ENCODE data around the gene PACRG. TPM values are rescaled to one million over a fixed set of nuclear protein-coding genes. Genes with fewer than 3 reads are reported as not detected.

Gene PACRG
- polyA plus RNA-seq, 3 donors = not detected

DNA sequence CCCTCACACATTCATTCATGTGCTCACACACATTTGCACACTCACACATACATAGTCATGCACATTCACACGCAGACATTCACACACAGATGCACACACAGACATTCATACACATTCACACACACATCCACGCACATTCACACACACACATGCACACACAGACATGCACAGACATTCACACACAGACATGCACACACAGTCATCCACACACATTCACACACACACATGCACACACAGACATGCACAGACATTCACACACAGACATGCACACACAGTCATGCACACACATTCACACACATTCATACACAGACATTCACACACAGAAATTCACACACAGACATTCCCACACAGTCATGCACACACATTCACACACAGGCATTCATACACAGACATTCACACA is 147.3 kb downstream of the PACRG start:
- no peaks in the 10 kb centered on the region for H3K27me3 ChIP-seq (ENCODE audit: control insufficient read depth in 2 of 2, insufficient read depth in 2 of 2, low read length in 2 of 2)
- H3K9ac ChIP-seq (ENCODE audit: insufficient read depth, low read length, poor library complexity, severe bottlenecking) = no peak overlapping the region
- H3K9me3 ChIP-seq (replicated peaks in 1 of 2; ENCODE audit: control insufficient read depth in 1 of 2, insufficient read depth in 1 of 2, low read length in 2 of 2) = peaks cover 0 to 8% of the 10 kb centered on the region in 2 donors
- H4K20me1 ChIP-seq (ENCODE audit: insufficient read depth, low read length) = no peaks in the 10 kb centered on the region
- no peaks in the 10 kb centered on the region for H3K36me3 ChIP-seq (replicated peaks in 1 of 2; ENCODE audit: control insufficient read depth in 1 of 2, insufficient read depth in 2 of 2, low read length in 2 of 2)
- no peak overlapping the region for H3K4me3 Mint-ChIP-seq
- no peak overlapping the region for H3K27ac ChIP-seq (ENCODE audit: low read depth in 1 of 2, low read length in 2 of 2)
- H3K36me3 Mint-ChIP-seq = no peaks in the 10 kb centered on the region
- H3K27ac Mint-ChIP-seq = no peak overlapping the region
- no peaks in the 10 kb centered on the region for H3K4me1 Mint-ChIP-seq
- intact Hi-C loops (cut with micrococcal nuclease) = no loop called here
- H3K4me1 ChIP-seq (ENCODE audit: control insufficient read depth in 1 of 2, insufficient read depth in 2 of 2, low read length in 2 of 2) = no peaks in the 10 kb centered on the region
- H3K4me3 ChIP-seq (replicated peaks in 1 of 3; ENCODE audit: low read depth in 2 of 3, low read length in 3 of 3) = no peak overlapping the region
- no peak overlapping the region for H3K4me2 ChIP-seq (replicated peaks; ENCODE audit: extremely low read depth, low read length, poor library complexity, severe bottlenecking)
- TF ChIP-seq CTCF (IDR thresholded peaks at IDR 0.05) = no peak
- H3K27me3 Mint-ChIP-seq (ENCODE audit: low read depth in 3 of 3) = no peaks in the 10 kb centered on the region
- H3K79me2 ChIP-seq (ENCODE audit: insufficient read depth, low read length) = no peaks in the 10 kb centered on the region
- DNase-seq = no peak
- H3K9me3 Mint-ChIP-seq = peaks cover 0 to 5% (median 2%) of the 10 kb centered on the region in 7 donors
- H2AFZ ChIP-seq (ENCODE audit: insufficient read depth, low read depth, low read length, poor library complexity, severe bottlenecking) = no peak overlapping the region
- 90% methylated on average over 2 of the region's 2 CpGs for WGBS (ENCODE audit: insufficient coverage)

- no peak for DNase-seq
Measured at GRCh38 chr6:162882801-162883481, 155.2 kb downstream of the PACRG start.

More at GRCh38 chr6:162882801-162883481, 155.2 kb downstream of the PACRG start:
- Histone ChIP-seq H3K4me2 (replicated peaks; ENCODE audit: extremely low read depth, low read length, poor library complexity, severe bottlenecking) (no peak overlapping the region), H4K20me1 (ENCODE audit: insufficient read depth, low read length) (no peaks in the 10 kb centered on the region), H3K79me2 (ENCODE audit: insufficient read depth, low read length) (no peaks in the 10 kb centered on the region), H3K9ac (ENCODE audit: insufficient read depth, low read length, poor library complexity, severe bottlenecking) (no peak overlapping the region), H3K36me3 (replicated peaks in 1 of 2; ENCODE audit: control insufficient read depth in 1 of 2, insufficient read depth in 2 of 2, low read length in 2 of 2) (no peaks in the 10 kb centered on the region), H3K27ac (ENCODE audit: low read depth in 1 of 2, low read length in 2 of 2) (no peak overlapping the region), H3K4me1 (ENCODE audit: control insufficient read depth in 1 of 2, insufficient read depth in 2 of 2, low read length in 2 of 2) (no peaks in the 10 kb centered on the region), H2AFZ (ENCODE audit: insufficient read depth, low read depth, low read length, poor library complexity, severe bottlenecking) (no peak overlapping the region), H3K27me3 (ENCODE audit: control insufficient read depth in 2 of 2, insufficient read depth in 2 of 2, low read length in 2 of 2) (no peaks in the 10 kb centered on the region), H3K4me3 (replicated peaks in 1 of 3; ENCODE audit: low read depth in 2 of 3, low read length in 3 of 3) (no peak overlapping the region), H3K9me3 (replicated peaks in 1 of 2; ENCODE audit: control insufficient read depth in 1 of 2, insufficient read depth in 1 of 2, low read length in 2 of 2) (peaks cover 11 to 21% of the 10 kb centered on the region in 2 donors)
- no peaks in the 10 kb centered on the region for H3K36me3 Mint-ChIP-seq
- no CpG with 5 or more reads among the region's 8 CpGs for WGBS (ENCODE audit: insufficient coverage)
- intact Hi-C loops (cut with micrococcal nuclease) = no loop called here
- H3K4me3 Mint-ChIP-seq = no peak overlapping the region
- no peak for TF ChIP-seq CTCF (IDR thresholded peaks at IDR 0.05)
- no peak overlapping the region for H3K27ac Mint-ChIP-seq
- peaks cover 4 to 24% (median 9%) of the 10 kb centered on the region in 7 donors for H3K9me3 Mint-ChIP-seq
- peaks cover 0 to 3% (median 0%) of the 10 kb centered on the region in 3 donors for H3K27me3 Mint-ChIP-seq (ENCODE audit: low read depth in 3 of 3)
- no peaks in the 10 kb centered on the region for H3K4me1 Mint-ChIP-seq
